Adrenal gland (tissue), 5 donors: ENCODE data around the gene TTLL11.

Experiments
- POLR2A ChIP-seq, 2 donors: fragments of 450-650 bp; IDR thresholded peaks; one replicate each; pipeline ENCODE4 v1.6.1; 2017; ENCODE audit warnings: antibody characterized with exemption in 2 of 2, mild to moderate bottlenecking in 2 of 2, moderate library complexity in 1 of 2
- TF ChIP-seq, protein P1 (sequence below), 6 experiments: fragments of 450-650 bp in 4 of 6; fragments of 200-600 bp in 2 of 6; sonication (generic) in 1 of 6; IDR thresholded peaks; 1 replicate in 5 of 6; 2 replicates in 1 of 6; pipeline versions ENCODE4 v1.5.1 to v1.8.0; 2016 to 2021; ENCODE audit warnings: antibody characterized with exemption in 6 of 6, mild to moderate bottlenecking in 2 of 6, moderate library complexity in 1 of 6
- donor health status: DM: no; HTN: no; CAD: no.

DNA sequence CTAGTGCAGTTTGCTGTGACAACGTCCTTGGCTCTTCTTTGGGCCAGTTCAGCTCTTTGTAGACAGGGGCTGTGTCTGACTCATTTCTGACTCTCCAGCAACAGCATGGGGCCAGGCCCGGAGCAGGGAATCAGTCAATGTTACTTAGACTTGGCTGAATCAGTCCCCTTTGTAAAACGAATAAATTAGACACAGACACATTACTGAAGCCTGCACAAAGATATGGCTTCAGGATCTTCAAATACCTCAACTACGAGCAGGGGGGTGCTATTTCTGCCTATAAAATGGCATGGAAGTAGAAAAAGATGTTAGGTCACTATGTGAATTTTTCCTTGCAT, 204.7 kb downstream of the TTLL11 start:
- TF ChIP-seq, protein P1, sequence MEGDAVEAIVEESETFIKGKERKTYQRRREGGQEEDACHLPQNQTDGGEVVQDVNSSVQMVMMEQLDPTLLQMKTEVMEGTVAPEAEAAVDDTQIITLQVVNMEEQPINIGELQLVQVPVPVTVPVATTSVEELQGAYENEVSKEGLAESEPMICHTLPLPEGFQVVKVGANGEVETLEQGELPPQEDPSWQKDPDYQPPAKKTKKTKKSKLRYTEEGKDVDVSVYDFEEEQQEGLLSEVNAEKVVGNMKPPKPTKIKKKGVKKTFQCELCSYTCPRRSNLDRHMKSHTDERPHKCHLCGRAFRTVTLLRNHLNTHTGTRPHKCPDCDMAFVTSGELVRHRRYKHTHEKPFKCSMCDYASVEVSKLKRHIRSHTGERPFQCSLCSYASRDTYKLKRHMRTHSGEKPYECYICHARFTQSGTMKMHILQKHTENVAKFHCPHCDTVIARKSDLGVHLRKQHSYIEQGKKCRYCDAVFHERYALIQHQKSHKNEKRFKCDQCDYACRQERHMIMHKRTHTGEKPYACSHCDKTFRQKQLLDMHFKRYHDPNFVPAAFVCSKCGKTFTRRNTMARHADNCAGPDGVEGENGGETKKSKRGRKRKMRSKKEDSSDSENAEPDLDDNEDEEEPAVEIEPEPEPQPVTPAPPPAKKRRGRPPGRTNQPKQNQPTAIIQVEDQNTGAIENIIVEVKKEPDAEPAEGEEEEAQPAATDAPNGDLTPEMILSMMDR (IDR thresholded peaks at IDR 0.05), result peak in 5 of 6 experiments; percentile 31 to 43 (median 36)
- TF ChIP-seq POLR2A (IDR thresholded peaks at IDR 0.05), result no peak
